Adrenal gland (tissue), 5 donors: ENCODE results near the gene PRUNE1.

Experiments
- CTCF ChIP-seq, 6 experiments: fragments of 450-650 bp in 4 of 6; fragments of 200-600 bp in 2 of 6; sonication (generic) in 1 of 6; IDR thresholded peaks; 1 replicate in 5 of 6; 2 replicates in 1 of 6; pipeline versions ENCODE4 v1.5.1 to v1.8.0; 2016 to 2021; ENCODE audit warnings: antibody characterized with exemption in 6 of 6, mild to moderate bottlenecking in 2 of 6, moderate library complexity in 1 of 6
- POLR2A ChIP-seq, 2 donors: fragments of 450-650 bp; IDR thresholded peaks; one replicate each; pipeline ENCODE4 v1.6.1; 2017; ENCODE audit warnings: antibody characterized with exemption in 2 of 2, mild to moderate bottlenecking in 2 of 2, moderate library complexity in 1 of 2
- donor health status: DM: no; HTN: no; CAD: no.

DNA sequence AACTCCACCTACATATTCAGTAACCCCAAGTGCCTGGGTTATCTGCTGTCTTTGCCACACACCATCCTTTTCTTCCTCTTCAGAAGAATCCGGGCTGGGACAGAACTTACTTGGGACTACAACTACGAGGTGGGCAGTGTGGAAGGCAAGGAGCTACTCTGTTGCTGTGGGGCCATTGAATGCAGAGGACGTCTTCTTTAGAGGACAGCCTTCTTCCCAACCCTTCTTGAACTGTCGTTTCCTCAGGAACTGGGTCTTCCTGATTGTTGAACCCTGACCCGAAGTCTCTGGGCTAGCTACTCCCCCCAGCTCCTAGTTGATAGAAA, 44.1 kb upstream of the PRUNE1 start:
- TF ChIP-seq CTCF (IDR thresholded peaks at IDR 0.05) (no peak), POLR2A (IDR thresholded peaks at IDR 0.05) (no peak)
